B cell (primary cell): Measurements from ENCODE around the gene BCKDK. TPM values are rescaled to one million over a fixed set of nuclear protein-coding genes. Genes with fewer than 3 reads are reported as not detected.

Source experiments
- ATAC-seq: fragments of 200-7000 bp; cut with Tn5 transposase; one replicate; pipeline ENCODE4 v1.10.0; 2021; ENCODE audit warnings: low read depth, mild to moderate bottlenecking, moderate number of reproducible peaks, moderate library complexity
- CTCF ChIA-PET: fragments of 350-600 bp; sonication (Branson Sonifier 250); formaldehyde crosslinking; loops from one replicate; lab custom pipeline; 2021; ENCODE audit warnings: antibody characterized with exemption, inconsistent platforms; lab: Charles Lee
- POLR2A ChIA-PET: fragments of 350-600 bp; sonication (Branson Sonifier 250); formaldehyde crosslinking; loops from one replicate; lab custom pipeline; 2021; ENCODE audit warnings: antibody characterized with exemption; lab: Charles Lee
- DNase-seq: peaks from one replicate; pipeline ENCODE4 v3.0.0; 2013
- H2AFZ ChIP-seq: 2 replicates; pipeline ENCODE4 v1.6.1; 2012; ENCODE audit warnings: mild to moderate bottlenecking, low read depth, low read length; ENCODE audit not compliant: insufficient read depth, poor library complexity, severe bottlenecking
- H3K27ac ChIP-seq, 2 donors: 1 replicate in 1 of 2; 2 replicates in 1 of 2; pipeline ENCODE4 v1.5.1; 2012 to 2013; ENCODE audit warnings: low read length in 2 of 2, mild to moderate bottlenecking in 2 of 2, moderate library complexity in 1 of 2
- H3K27me3 ChIP-seq, 4 experiments: fragments of 200-600 bp in 1 of 4; sonication (generic) in 1 of 4; replicated peaks in 1 of 4; 1 replicate in 2 of 4; 2 replicates in 2 of 4; pipeline versions ENCODE4 v1.6.1 to v1.7.0; 2013 to 2016; ENCODE audit warnings: low read length in 3 of 4, mild to moderate bottlenecking in 2 of 4, mixed read lengths in 1 of 4, moderate library complexity in 1 of 4; ENCODE audit not compliant: insufficient read depth in 4 of 4, control insufficient read depth in 3 of 4; ENCODE audit errors: control extremely low read depth in 1 of 4
- H3K36me3 ChIP-seq, 2 experiments: replicated peaks in 1 of 2; 1 replicate in 1 of 2; 2 replicates in 1 of 2; pipeline versions ENCODE4 v1.6.1 to v1.7.1; 2013; ENCODE audit warnings: low read length in 1 of 2; ENCODE audit not compliant: insufficient read depth in 2 of 2, control insufficient read depth in 1 of 2; ENCODE audit errors: control extremely low read depth in 1 of 2, extremely low read depth in 1 of 2
- H3K4me1 ChIP-seq, 2 donors: fragments of 200-600 bp in 1 of 2; sonication (generic) in 1 of 2; 1 replicate in 1 of 2; 2 replicates in 1 of 2; pipeline versions ENCODE4 v1.5.1 to v1.6.1; 2013 to 2017; ENCODE audit warnings: low read length in 2 of 2; ENCODE audit not compliant: control insufficient read depth in 2 of 2, insufficient read depth in 2 of 2
- H3K4me2 ChIP-seq: replicated peaks from 2 replicates; pipeline ENCODE3; 2012; ENCODE audit warnings: mild to moderate bottlenecking, low read depth, low read length; ENCODE audit not compliant: poor library complexity, severe bottlenecking
- H3K4me3 ChIP-seq, 5 experiments: fragments of 200-600 bp in 1 of 5; sonication (generic) in 1 of 5; 1 replicate in 3 of 5; 2 replicates in 2 of 5; pipeline versions ENCODE4 v1.5.1 to v1.7.0; 2011 to 2016; ENCODE audit warnings: low read length in 4 of 5, mild to moderate bottlenecking in 4 of 5, low read depth in 2 of 5, control low read depth in 1 of 5, moderate library complexity in 1 of 5; ENCODE audit not compliant: insufficient read depth in 1 of 5; ENCODE audit errors: control extremely low read depth in 1 of 5, extremely low read depth in 1 of 5
- H3K79me2 ChIP-seq: fragments of 200-600 bp; sonication (generic); one replicate; pipeline ENCODE4 v1.6.0; 2016; ENCODE audit warnings: low read length; ENCODE audit not compliant: control insufficient read depth, insufficient read depth
- H3K9ac ChIP-seq: fragments of 200-600 bp; sonication (generic); 2 replicates; pipeline ENCODE4 v1.6.1; 2017; ENCODE audit warnings: mild to moderate bottlenecking, low read length, moderate library complexity
- H3K9me3 ChIP-seq, 3 donors: one replicate each; pipeline versions ENCODE4 v1.6.1 to v1.7.1; 2013; ENCODE audit warnings: low read length in 2 of 3; ENCODE audit not compliant: control insufficient read depth in 2 of 3, insufficient read depth in 1 of 3; ENCODE audit errors: control extremely low read depth in 1 of 3
- H4K20me1 ChIP-seq: 2 replicates; pipeline ENCODE4 v1.6.0; 2012; ENCODE audit warnings: mild to moderate bottlenecking, low read length; ENCODE audit not compliant: insufficient read depth, control insufficient read depth, poor library complexity, severe bottlenecking
- H3K27ac Mint-ChIP-seq: one replicate; pipeline ENCODE4 v1.8.0; 2021; ENCODE audit warnings: mixed read lengths
- H3K27me3 Mint-ChIP-seq: one replicate; pipeline ENCODE4 v1.8.0; 2021; ENCODE audit warnings: mixed read lengths
- H3K4me1 Mint-ChIP-seq: one replicate; pipeline ENCODE4 v1.8.0; 2021; ENCODE audit warnings: mixed read lengths
- H3K4me3 Mint-ChIP-seq: one replicate; pipeline ENCODE4 v1.8.0; 2021; ENCODE audit warnings: mixed read lengths
- H3K9me3 Mint-ChIP-seq: one replicate; pipeline ENCODE4 v1.8.0; 2022; ENCODE audit warnings: mixed read lengths; ENCODE audit not compliant: insufficient read depth
- CTCF ChIP-seq: fragments of 200-600 bp; IDR thresholded peaks from one replicate; pipeline ENCODE4 v1.8.0; 2022; ENCODE audit warnings: antibody characterized with exemption, mild to moderate bottlenecking
- EZH2 ChIP-seq: IDR thresholded peaks from 2 replicates; pipeline ENCODE4 v1.6.1; 2012; ENCODE audit warnings: borderline replicate concordance, low read depth, mild to moderate bottlenecking, moderate library complexity, low read length; ENCODE audit not compliant: insufficient read depth, poor library complexity, severe bottlenecking
- WGBS: methylation state at CpG from one replicate; pipeline ENCODE4 v1.1.5; 2013; ENCODE audit warnings: missing lambda C conversion rate; ENCODE audit not compliant: insufficient coverage; 5-methylcytosine and 5-hydroxymethylcytosine counted together
- intact Hi-C: fragments of 100-400 bp; cut with micrococcal nuclease; formaldehyde crosslinking; loops from one replicate; pipeline ENCODE4 v1.10.0; 2022
- polyA plus RNA-seq: library from polyadenylated mRNA; depleted of rRNA; stranded (reverse); fragments of >200 nt; gene quantifications from 2 replicates; pipeline ENCODE4 v1.2.3, GENCODE V29; 2012
- total RNA-seq, 2 donors: library from RNA; stranded (reverse); fragments of 120-200 nt in 1 of 2; gene quantifications; 1 replicate in 1 of 2; 2 replicates in 1 of 2; pipeline versions ENCODE4 v1.2.3 to v1.2.4, GENCODE V29; 2013 to 2022

Gene BCKDK
- total and polyA plus RNA-seq, 2 donors (not counting 1 experiment from before 2014, with no cell fraction given), result 24.7 to 27.6 TPM

- WGBS, result 94% methylated on average over 3 of the region's 3 CpGs
- H3K36me3 ChIP-seq, result peaks cover 6 to 64% of the 10 kb centered on the region in 2 experiments
- no peaks in the 10 kb centered on the region for H3K9me3 ChIP-seq
- H3K4me3 ChIP-seq, result no peak overlapping the region
- DNase-seq (no peak), ATAC-seq (no peak)
- ChIA-PET POLR2A (interaction anchor here (0.6 kb wide), 1 partner anchor 17 kb away, joined by 5 read pairs; no protein-coding TSS in a partner anchor), CTCF (no interaction called here)
- H3K4me1 ChIP-seq, result no peaks in the 10 kb centered on the region
- no peaks in the 10 kb centered on the region for H4K20me1 ChIP-seq
- Mint-ChIP-seq H3K4me3 (no peak overlapping the region), H3K9me3 (no peaks in the 10 kb centered on the region), H3K27ac (no peak overlapping the region), H3K4me1 (no peaks in the 10 kb centered on the region), H3K27me3 (no peaks in the 10 kb centered on the region)
- TF ChIP-seq EZH2, result no peak
- TF ChIP-seq CTCF, result no peak
- no peaks in the 10 kb centered on the region for H3K27me3 ChIP-seq
- no peak overlapping the region for H3K4me2 ChIP-seq
- H3K79me2 ChIP-seq, result peaks cover 21% of the 10 kb centered on the region
- no peak overlapping the region for H3K9ac ChIP-seq
- H2AFZ ChIP-seq, result no peak overlapping the region
- no peak overlapping the region for H3K27ac ChIP-seq
- intact Hi-C loops, result no loop called here
Observed at GRCh38 chr16:31125844-31126243, 17.7 kb downstream of the BCKDK start.

GRCh38 chr16:31127182-31127581 lies 19.0 kb downstream of the BCKDK start:
- H3K27me3 Mint-ChIP-seq, result no peaks in the 10 kb centered on the region
- no peak overlapping the region for H3K27ac Mint-ChIP-seq
- H3K9me3 Mint-ChIP-seq, result no peaks in the 10 kb centered on the region
- Histone ChIP-seq H3K9me3 (no peaks in the 10 kb centered on the region), H2AFZ (no peak overlapping the region), H3K79me2 (peaks cover 15% of the 10 kb centered on the region), H3K36me3 (peaks cover 0 to 66% of the 10 kb centered on the region in 2 experiments), H3K4me2 (no peak overlapping the region), H3K9ac (no peak overlapping the region), H3K4me3 (no peak overlapping the region), H3K4me1 (no peaks in the 10 kb centered on the region), H4K20me1 (no peaks in the 10 kb centered on the region), H3K27me3 (no peaks in the 10 kb centered on the region), H3K27ac (no peak overlapping the region)
- ChIA-PET POLR2A (interaction anchor here (0.8 kb wide), 1 partner anchor 9 kb away, joined by 3 read pairs; no protein-coding TSS in a partner anchor), CTCF (interaction anchor here (1.0 kb wide), 2 partner anchors 10 to 15 kb away, joined by 3 read pairs; partner anchors contain the start of gene KAT8)
- intact Hi-C loops, result no loop called here
- H3K4me3 Mint-ChIP-seq, result no peak overlapping the region
- ATAC-seq (no peak), DNase-seq (no peak)
- no peak for TF ChIP-seq CTCF
- 98% methylated on average over 13 of the region's 13 CpGs for WGBS
- no peaks in the 10 kb centered on the region for H3K4me1 Mint-ChIP-seq
